Breast epithelium (tissue), 3 donors: Measurements from ENCODE around the gene PCLAF.

Experiments
- POLR2A ChIP-seq: fragments of 450-650 bp; IDR thresholded peaks from one replicate; pipeline ENCODE4 v1.6.1; 2016; ENCODE audit warnings: antibody characterized with exemption, mild to moderate bottlenecking, moderate library complexity
- TF ChIP-seq, protein P1 (sequence below), 3 donors: fragments of 450-650 bp; IDR thresholded peaks; one replicate each; pipeline ENCODE4 v1.5.1; 2016 to 2017; ENCODE audit warnings: antibody characterized with exemption in 3 of 3, mild to moderate bottlenecking in 3 of 3, moderate library complexity in 3 of 3

DNA sequence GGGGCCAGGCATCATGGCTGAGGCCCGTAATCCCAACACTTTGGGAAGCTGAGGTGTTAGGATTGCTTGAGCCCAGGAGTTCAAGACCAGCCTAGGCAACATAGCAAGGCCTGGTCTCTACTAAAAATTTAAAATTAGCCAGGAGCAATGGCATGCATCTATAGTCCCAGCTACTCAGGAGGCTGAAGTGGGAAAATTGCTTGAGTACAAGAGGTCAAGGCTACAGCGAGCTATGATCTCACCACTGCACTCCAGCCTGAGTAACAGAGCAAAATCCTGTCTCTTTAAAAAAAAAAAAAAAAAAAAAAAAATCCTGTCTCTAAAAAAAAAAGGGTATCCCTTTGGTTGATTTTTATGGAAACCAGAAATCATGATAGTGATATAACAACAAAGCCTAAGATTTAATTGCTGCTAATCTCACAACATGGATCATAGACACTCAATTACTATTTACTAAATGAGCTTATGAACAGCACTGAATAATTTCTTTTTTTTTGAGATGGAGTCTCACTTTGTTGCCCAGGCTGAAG lies 12.1 kb downstream of the PCLAF start:
- TF ChIP-seq, protein P1, sequence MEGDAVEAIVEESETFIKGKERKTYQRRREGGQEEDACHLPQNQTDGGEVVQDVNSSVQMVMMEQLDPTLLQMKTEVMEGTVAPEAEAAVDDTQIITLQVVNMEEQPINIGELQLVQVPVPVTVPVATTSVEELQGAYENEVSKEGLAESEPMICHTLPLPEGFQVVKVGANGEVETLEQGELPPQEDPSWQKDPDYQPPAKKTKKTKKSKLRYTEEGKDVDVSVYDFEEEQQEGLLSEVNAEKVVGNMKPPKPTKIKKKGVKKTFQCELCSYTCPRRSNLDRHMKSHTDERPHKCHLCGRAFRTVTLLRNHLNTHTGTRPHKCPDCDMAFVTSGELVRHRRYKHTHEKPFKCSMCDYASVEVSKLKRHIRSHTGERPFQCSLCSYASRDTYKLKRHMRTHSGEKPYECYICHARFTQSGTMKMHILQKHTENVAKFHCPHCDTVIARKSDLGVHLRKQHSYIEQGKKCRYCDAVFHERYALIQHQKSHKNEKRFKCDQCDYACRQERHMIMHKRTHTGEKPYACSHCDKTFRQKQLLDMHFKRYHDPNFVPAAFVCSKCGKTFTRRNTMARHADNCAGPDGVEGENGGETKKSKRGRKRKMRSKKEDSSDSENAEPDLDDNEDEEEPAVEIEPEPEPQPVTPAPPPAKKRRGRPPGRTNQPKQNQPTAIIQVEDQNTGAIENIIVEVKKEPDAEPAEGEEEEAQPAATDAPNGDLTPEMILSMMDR (IDR thresholded peaks at IDR 0.05) = no peak
- no peak for TF ChIP-seq POLR2A
